ENCODE results near the gene METAP1. TPM values are rescaled to one million over a fixed set of nuclear protein-coding genes. Genes with fewer than 3 reads are reported as not detected.
"Not testable (repeated sequence)": the region's sequence is repeated elsewhere in the genome, so short reads cannot be mapped to it uniquely, and the experiment has no call there.

Gene METAP1
- total RNA-seq, 1 donor = 25.2 TPM

DNA sequence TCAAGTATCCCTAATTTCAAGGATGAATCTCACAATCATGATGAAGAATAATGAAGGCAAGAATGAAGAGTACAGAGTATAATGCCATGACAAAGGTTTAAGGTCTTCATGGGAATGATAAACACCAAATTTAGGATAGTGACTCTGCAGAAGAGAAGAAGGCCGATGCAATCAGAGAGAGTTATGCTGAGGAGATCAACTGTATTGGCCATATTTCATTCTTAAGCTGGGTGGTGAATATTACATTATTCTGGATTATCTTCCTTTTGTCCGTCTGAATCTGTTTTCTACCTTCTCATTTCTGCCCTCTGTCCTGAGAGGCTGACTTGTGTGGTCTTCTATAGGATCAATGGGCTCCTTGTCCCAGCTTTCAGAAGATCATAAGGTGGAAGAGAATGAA, 7.8 kb upstream of the METAP1 start:
- Histone ChIP-seq H3K4me1 (ENCODE audit: insufficient read depth, low read length) (no peaks in the 10 kb centered on the region), H3K9me3 (ENCODE audit: low read depth, low read length) (no peaks in the 10 kb centered on the region), H3K4me3 (ENCODE audit: low read length) (no peak overlapping the region), H3K27me3 (ENCODE audit: insufficient read depth, low read length) (no peaks in the 10 kb centered on the region)

DNA sequence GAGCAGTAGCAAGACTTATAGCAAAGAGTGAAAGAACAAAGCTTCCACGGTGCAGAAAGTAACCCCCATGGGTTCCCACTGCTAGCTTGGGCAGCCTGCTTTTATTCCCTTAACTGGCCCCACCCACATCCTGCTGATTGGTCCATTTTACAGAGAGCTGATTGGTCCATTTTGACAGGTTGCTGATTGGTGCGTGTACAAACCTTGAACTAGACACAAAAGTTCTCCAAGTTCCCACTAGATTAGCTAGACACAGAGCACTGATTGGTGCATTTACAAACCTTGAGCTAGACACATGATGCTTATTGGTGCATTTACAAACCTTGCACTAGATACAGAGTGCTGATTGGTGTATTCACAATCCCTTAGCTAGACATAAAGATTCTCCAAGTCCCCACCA, 2.7 kb upstream of the METAP1 start:
- H3K9me3 ChIP-seq (ENCODE audit: low read depth, low read length); H3K4me3 ChIP-seq (ENCODE audit: low read length); H3K27me3 ChIP-seq (ENCODE audit: insufficient read depth, low read length): not testable (repeated sequence)
- peaks cover 18% of the 10 kb centered on the region for H3K4me1 ChIP-seq (ENCODE audit: insufficient read depth, low read length)

DNA sequence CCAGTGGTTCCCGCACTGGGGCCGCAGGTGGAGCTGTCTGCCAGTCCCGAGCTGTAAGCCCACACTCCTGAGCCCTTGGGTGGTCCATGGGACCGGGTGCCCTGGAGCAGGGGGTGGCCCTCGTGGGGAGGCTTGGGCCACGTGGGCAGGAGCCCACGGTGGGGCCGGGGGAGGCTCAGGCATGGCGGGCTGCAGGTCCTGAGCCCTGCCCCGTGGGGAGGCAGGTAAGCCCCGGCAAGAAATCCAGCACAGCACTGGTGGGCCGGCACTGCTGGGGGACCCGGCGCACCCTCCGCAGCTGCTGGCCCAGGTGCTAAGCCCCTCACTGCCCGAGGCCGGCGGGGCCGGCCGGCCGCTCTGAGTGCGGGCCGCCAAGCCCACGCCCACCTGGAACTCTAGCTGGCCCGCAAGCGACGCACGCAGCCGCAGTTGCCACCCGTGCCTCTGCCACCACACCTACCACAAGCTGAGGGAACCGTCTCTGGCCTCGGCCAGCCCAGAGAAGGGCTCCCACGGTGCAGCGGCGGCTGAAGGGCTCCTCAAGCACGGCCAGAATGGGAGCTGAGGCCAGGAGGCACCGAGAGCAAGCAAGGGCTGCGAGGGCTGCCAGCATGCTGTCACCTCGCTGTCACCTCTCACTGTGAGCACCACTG, 2.0 kb upstream of the METAP1 start:
- Histone ChIP-seq H3K27me3 (ENCODE audit: insufficient read depth, low read length) (no peaks in the 10 kb centered on the region), H3K4me3 (ENCODE audit: low read length) (no peak overlapping the region), H3K9me3 (ENCODE audit: low read depth, low read length) (no peaks in the 10 kb centered on the region), H3K4me1 (ENCODE audit: insufficient read depth, low read length) (peaks cover 18% of the 10 kb centered on the region)

DNA sequence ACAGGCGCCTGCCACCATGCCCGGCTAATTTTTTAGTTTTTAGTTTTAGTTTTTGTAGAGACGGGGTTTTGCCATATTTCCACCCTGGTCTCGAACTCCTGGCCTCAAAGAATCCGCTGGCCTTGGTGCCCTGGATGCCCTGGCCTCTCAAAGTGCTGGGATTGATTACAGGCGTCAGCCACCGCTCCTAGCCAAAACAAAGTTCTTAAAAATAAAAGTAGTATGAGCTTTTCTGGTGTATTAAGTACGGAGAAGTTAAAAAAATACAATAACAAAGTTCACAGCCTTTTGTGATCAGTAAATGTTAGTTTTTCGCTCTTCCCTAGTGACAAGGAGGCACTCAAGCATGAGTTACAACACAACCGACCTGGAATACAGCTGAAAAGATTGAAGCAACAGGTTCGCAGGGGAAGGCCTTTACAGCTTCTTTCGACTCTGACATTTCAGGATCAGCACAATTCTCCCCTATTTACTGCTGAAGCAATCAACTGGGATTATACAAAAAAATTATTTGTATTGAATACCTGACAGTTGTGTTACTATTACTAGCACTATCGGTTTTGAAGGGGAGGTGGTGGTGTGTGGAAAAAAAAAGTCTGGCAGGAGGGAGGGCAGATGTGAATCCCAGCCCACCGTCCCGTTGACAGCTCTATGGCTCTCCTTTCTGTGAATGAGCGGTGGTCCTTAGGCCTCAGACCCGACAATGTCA, 893 bp upstream of the METAP1 start:
- Histone ChIP-seq H3K4me3 (ENCODE audit: low read length) (peak overlapping the region; percentile 36), H3K4me1 (ENCODE audit: insufficient read depth, low read length) (peaks cover 18% of the 10 kb centered on the region), H3K27me3 (ENCODE audit: insufficient read depth, low read length) (no peaks in the 10 kb centered on the region), H3K9me3 (ENCODE audit: low read depth, low read length) (no peaks in the 10 kb centered on the region)

DNA sequence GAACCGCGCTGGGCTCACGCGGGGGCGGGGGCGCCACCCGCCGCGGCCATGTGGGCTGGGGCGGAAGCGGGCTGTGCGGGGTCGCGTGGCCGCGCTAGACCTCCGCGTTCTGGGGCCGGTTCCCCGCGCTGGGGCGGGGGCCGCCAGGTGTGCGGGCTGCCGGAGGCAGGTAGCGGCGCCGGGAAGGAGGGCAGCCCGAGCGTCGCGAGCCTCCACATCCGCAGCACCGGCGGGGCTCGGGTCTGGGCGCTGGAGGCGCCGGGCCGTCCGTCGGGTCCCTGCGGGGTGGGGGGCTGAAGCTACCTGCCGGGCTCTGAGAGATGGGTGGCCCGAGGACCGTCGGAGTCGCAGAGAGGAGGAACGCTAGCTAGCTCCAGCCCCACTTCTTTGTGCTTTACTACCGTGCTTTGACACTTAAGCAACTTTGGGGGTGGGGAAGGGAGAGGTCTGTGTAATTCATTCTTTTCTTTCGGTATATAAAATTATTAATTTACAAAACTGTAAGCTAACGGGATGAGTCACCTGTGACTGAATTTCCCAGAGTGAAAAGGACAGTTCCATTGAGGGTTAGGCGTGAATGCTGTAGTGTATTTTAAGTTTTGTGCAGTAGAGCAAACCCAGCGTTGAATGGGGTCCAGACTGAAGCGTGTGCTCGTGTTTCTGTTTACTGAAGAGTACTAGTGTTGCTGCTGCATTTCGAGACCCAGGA, 689 bp downstream of the METAP1 start:
- H3K27me3 ChIP-seq (ENCODE audit: insufficient read depth, low read length) = no peaks in the 10 kb centered on the region
- H3K4me1 ChIP-seq (ENCODE audit: insufficient read depth, low read length) = peaks cover 18% of the 10 kb centered on the region
- H3K4me3 ChIP-seq (ENCODE audit: low read length) = peak overlapping the region; percentile 70
- no peaks in the 10 kb centered on the region for H3K9me3 ChIP-seq (ENCODE audit: low read depth, low read length)

DNA sequence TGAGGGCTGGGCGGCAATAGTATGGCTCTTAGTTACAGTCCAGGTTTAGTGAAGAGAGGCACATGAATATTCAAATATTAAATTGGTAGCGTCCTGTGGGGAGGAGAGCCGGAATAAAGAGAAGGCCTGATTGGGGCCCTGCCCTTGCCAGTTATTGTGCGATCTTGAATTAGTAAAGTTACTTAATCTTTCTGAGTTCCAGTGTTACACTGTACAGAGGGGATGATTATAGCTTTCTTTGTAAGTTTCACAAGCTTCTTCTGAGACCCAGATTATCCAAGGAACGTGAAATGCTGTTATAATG, 1.2 kb downstream of the METAP1 start:
- peak overlapping the region; percentile 70 for H3K4me3 ChIP-seq (ENCODE audit: low read length)
- no peaks in the 10 kb centered on the region for H3K27me3 ChIP-seq (ENCODE audit: insufficient read depth, low read length)
- no peaks in the 10 kb centered on the region for H3K9me3 ChIP-seq (ENCODE audit: low read depth, low read length)
- peaks cover 18% of the 10 kb centered on the region for H3K4me1 ChIP-seq (ENCODE audit: insufficient read depth, low read length)

DNA sequence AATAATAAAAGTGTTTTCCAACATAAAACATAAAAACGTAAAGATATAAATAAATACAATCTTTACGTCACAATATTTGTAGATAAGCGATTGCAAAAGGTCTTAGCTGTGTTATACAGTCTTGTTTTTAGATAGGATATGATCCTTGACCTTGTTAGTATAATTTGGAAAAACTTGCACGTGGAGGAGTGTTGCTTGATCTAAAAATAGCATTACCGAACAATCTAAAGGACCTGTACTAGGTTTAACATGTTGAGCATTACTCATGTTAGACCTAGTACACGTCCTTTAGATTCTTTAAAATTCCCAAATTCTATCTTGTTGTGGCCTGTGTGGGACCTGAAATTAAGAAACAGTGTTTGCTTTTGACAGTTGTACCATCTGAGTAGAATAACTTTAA, 1.6 kb downstream of the METAP1 start:
- Histone ChIP-seq H3K4me3 (ENCODE audit: low read length) (no peak overlapping the region), H3K27me3 (ENCODE audit: insufficient read depth, low read length) (no peaks in the 10 kb centered on the region), H3K4me1 (ENCODE audit: insufficient read depth, low read length) (peaks cover 18% of the 10 kb centered on the region), H3K9me3 (ENCODE audit: low read depth, low read length) (no peaks in the 10 kb centered on the region)

DNA sequence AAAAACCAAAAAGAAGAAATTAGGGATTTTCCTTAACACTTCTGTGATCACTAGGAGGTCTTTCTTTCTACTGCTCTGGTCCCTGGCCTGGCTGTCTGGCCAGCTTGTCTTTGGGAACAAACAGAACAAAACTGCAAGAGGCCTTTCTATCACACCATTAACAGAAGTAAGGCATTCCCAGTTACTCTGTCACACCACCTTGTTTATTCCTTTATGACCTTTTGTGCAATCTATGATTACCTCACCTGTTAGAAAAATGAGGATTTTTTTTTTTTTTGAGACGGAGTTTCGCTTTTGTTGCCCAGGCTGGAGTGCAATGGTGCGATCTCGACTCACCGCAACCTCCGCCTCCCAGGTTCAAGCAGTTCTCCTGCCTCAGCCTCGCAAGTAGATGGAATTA, 3.0 kb downstream of the METAP1 start:
- Histone ChIP-seq H3K9me3 (ENCODE audit: low read depth, low read length) (no peaks in the 10 kb centered on the region), H3K4me1 (ENCODE audit: insufficient read depth, low read length) (peaks cover 22% of the 10 kb centered on the region), H3K27me3 (ENCODE audit: insufficient read depth, low read length) (no peaks in the 10 kb centered on the region), H3K4me3 (ENCODE audit: low read length) (no peak overlapping the region)

DNA sequence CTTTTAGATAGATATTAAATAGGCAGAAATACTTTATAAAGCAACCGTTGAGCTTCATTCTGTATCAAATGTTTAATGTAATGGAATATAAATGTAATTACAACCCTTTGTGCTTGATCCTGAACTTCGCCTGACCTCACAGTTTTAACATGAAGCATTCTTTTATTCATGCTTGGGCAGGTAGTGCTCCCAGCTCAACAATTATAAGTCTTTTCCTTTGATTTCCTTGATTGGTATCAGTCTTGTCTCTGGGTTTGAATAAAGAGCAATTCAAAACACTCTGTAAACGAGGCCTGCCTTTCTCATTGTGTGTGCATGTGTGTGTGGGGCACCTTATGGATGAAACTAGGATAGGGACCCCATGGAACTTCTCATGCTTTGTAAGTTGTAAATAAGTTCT, 6.8 kb downstream of the METAP1 start:
- Histone ChIP-seq H3K4me3 (ENCODE audit: low read length) (no peak overlapping the region), H3K9me3 (ENCODE audit: low read depth, low read length) (no peaks in the 10 kb centered on the region), H3K4me1 (ENCODE audit: insufficient read depth, low read length) (peaks cover 4% of the 10 kb centered on the region), H3K27me3 (ENCODE audit: insufficient read depth, low read length) (no peaks in the 10 kb centered on the region)

DNA sequence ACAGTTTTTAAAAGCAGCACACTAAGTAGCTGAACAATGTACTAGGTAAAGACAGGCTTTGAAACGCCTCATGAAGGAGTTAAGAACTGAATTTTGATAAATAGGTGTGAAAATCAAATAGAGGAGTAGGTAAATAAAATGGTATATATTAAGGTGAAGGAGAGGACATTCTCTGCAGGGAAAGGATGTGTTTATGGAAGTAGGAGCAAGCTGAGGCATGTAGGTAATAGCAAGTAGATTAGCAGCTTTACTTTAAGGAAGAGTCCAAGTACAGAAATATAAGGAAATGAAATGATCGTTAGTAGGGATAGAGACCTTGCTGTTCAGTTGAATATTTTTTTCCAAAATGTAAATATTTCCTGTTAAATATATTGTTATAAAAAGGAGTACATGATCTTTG, 12.5 kb downstream of the METAP1 start:
- H3K4me1 ChIP-seq (ENCODE audit: insufficient read depth, low read length) = no peaks in the 10 kb centered on the region
- no peak overlapping the region for H3K4me3 ChIP-seq (ENCODE audit: low read length)

DNA sequence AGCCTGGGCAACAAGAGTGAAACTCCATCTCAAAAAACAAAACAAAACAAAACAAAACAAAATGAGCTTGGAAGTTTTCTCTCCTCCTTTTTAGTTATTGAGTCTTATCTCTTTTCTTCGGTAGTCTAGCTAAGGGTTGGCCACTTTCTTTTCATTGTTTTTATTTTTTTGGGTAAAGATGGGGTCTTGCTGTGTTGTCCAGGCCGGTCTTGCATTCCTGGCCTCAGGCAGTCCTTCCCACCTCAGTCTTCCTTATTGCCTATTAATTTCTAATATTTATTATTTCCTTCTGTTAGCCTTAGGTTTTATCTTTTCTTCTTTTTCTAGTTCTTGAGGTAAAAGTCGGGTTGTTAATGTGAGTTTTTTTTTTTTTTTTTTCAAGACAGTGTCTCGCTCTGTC, 16.4 kb downstream of the METAP1 start:
- no peaks in the 10 kb centered on the region for H3K4me1 ChIP-seq (ENCODE audit: insufficient read depth, low read length)

More for the DNA sequence above, 12.5 kb downstream of the METAP1 start:
- Histone ChIP-seq H3K9me3 (ENCODE audit: low read depth, low read length) (peaks cover 15% of the 10 kb centered on the region), H3K27me3 (ENCODE audit: insufficient read depth, low read length) (no peaks in the 10 kb centered on the region)

DNA sequence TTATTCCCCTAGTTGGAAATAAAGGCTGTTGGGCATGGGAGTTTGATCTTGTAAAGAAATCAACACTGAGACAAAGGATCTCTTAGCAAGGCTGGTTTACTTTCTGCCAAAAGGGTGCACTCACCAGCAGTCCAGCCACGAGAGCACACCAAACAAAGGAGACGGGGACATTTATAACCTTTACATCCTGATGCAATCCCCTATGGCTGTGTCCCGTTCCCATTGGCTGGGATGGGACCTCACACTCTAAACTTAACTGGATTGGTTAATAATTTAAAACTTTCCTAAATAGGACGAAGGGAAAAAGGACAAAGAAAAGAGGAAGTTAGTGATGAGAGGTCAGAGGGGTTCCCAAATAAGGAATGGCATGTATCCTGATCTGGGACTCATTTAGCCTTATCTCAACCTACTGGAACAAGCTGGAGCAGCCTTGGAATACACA, 17.9 kb downstream of the METAP1 start:
- peaks cover 15% of the 10 kb centered on the region for H3K9me3 ChIP-seq (ENCODE audit: low read depth, low read length)
- no peak overlapping the region for H3K4me3 ChIP-seq (ENCODE audit: low read length)
- no peaks in the 10 kb centered on the region for H3K4me1 ChIP-seq (ENCODE audit: insufficient read depth, low read length)
- H3K27me3 ChIP-seq (ENCODE audit: insufficient read depth, low read length) = no peaks in the 10 kb centered on the region

More for the DNA sequence above, 16.4 kb downstream of the METAP1 start:
- Histone ChIP-seq H3K9me3 (ENCODE audit: low read depth, low read length) (peaks cover 15% of the 10 kb centered on the region), H3K27me3 (ENCODE audit: insufficient read depth, low read length) (no peaks in the 10 kb centered on the region), H3K4me3 (ENCODE audit: low read length) (no peak overlapping the region)

DNA sequence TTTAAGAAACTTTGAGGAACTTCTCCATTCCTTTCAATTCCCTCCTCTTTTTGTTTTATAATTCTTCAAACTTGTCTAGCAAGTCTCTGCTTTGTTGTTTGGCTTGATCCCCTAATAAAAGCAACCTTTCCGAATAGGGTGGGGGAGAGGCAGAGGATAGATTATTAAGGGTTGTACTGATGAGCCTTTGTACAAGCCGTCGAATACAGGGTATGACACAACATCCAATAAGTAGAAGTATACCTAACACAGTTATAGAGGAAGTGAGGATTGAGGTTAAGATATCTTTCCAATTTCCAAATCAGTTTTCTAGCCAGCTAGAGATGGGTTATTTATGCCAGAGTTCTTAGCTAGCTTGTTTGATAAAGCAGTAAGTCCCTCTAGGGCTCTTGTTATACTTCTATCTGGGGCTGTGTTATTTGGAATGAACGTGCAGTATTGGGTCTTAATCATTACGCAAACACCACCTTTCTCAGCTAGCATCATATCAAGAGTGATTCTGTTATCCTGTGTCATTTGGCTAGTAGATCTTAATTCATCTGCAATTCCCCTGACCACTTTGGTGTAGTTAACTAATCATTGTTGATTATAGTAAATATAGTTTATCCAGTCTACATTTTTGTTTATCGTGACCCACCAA, 18.5 kb downstream of the METAP1 start:
- no peaks in the 10 kb centered on the region for H3K27me3 ChIP-seq (ENCODE audit: insufficient read depth, low read length)
- no peaks in the 10 kb centered on the region for H3K4me1 ChIP-seq (ENCODE audit: insufficient read depth, low read length)
- H3K9me3 ChIP-seq (ENCODE audit: low read depth, low read length) = peaks cover 15% of the 10 kb centered on the region
- H3K4me3 ChIP-seq (ENCODE audit: low read length) = no peak overlapping the region

DNA sequence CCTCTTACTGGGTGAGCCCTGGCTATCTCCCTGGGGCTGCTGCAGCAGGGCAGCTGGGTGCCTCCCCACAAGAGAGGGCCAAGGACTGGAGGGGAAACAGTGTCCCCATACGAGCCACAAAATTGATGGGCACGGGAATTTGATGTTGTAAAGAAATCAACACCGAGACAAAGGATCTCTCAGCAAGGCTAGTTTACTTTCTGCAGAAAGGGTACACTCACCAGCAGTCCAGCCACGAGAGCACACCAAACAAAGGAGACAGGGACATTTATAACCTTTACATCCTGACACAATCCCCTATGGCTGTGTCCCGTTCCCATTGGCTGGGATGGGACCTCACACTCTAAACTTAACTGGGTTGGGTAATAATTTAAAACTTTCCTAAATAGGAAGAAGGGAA, 25.9 kb downstream of the METAP1 start:
- H3K27me3 ChIP-seq (ENCODE audit: insufficient read depth, low read length) = no peaks in the 10 kb centered on the region
- H3K9me3 ChIP-seq (ENCODE audit: low read depth, low read length) = peaks cover 8% of the 10 kb centered on the region
- no peak overlapping the region for H3K4me3 ChIP-seq (ENCODE audit: low read length)
- H3K4me1 ChIP-seq (ENCODE audit: insufficient read depth, low read length) = peaks cover 6% of the 10 kb centered on the region

DNA sequence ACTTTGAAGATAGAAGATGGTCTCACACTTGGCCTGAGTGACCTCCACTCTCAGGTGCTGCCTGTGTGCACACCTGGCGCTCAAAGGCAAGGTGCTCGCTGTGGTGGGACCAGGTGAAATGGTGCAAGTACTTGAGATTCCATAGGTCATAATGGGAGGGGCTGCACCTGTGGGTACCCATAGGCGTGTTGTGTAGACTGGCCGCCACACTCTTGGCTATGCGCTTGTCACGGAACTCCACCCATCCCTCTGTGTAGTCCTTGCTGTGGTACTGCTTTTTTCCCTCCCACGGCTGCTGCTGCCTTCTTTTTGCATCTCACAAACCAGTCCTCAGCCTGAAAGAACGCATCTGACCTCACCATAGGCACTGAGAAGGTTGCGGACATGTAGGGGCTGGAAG, 27.0 kb downstream of the METAP1 start:
- H3K4me1 ChIP-seq (ENCODE audit: insufficient read depth, low read length) = peaks cover 6% of the 10 kb centered on the region
- no peaks in the 10 kb centered on the region for H3K27me3 ChIP-seq (ENCODE audit: insufficient read depth, low read length)
- peaks cover 8% of the 10 kb centered on the region for H3K9me3 ChIP-seq (ENCODE audit: low read depth, low read length)
- H3K4me3 ChIP-seq (ENCODE audit: low read length) = no peak overlapping the region
